PFSK-1 (cell line): ENCODE results near the gene HGF.

Source experiments
- FOXP2 ChIP-seq: optimal IDR thresholded peaks from 2 replicates; pipeline ENCODE3; 2011; ENCODE audit warnings: borderline replicate concordance, control low read depth, inconsistent platforms; ENCODE audit not compliant: insufficient read depth; ENCODE audit errors: extremely low read length, extremely low read depth
- POLR2AphosphoS5 ChIP-seq: IDR thresholded peaks from 2 replicates; pipeline ENCODE4 v1.6.1; 2012; ENCODE audit warnings: low read depth, mild to moderate bottlenecking, control low read depth, low read length, moderate library complexity
- REST ChIP-seq, 2 experiments: IDR thresholded peaks; 2 replicates each; pipeline versions ENCODE4 v1.6.1 to v1.8.0; 2011 to 2012; ENCODE audit warnings: low read depth in 2 of 2, low read length in 2 of 2, control low read depth in 1 of 2, inconsistent platforms in 1 of 2, mild to moderate bottlenecking in 1 of 2, moderate library complexity in 1 of 2; ENCODE audit not compliant: insufficient read depth in 1 of 2
- SIN3A ChIP-seq: IDR thresholded peaks from 2 replicates; pipeline ENCODE4 v1.6.1; 2012; ENCODE audit warnings: mild to moderate bottlenecking, low read length, moderate library complexity, borderline replicate concordance; ENCODE audit not compliant: insufficient read depth
- TAF1 ChIP-seq: IDR thresholded peaks from 2 replicates; pipeline ENCODE4 v1.6.1; 2012; ENCODE audit warnings: low read length, control low read depth, borderline replicate concordance; ENCODE audit not compliant: insufficient read depth

Gene HGF

DNA sequence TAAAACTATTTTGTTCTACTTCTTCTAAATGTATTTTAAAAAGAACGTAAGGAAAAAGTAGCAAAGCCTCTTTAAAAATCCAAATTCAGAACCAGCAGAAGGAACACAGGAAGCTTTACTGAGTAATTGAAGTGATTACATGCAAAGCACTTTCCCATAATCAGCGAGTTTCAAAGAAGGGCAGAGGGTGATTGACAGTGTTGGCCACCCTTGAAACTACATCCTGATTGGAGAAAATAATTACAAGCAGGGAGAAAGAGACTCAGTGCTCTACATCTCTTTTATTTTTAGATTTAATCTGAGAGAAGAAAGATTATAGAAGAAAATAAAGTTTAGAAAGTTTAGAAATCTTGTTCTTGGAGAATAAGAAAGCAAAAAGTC lies 20.3 kb upstream of the HGF start:
- TF ChIP-seq REST (IDR thresholded peaks at IDR 0.05; ENCODE audit: insufficient read depth in 1 of 2, low read depth in 2 of 2, low read length in 2 of 2) (no peak), FOXP2 (no peak), TAF1 (no peak), SIN3A (no peak)

DNA sequence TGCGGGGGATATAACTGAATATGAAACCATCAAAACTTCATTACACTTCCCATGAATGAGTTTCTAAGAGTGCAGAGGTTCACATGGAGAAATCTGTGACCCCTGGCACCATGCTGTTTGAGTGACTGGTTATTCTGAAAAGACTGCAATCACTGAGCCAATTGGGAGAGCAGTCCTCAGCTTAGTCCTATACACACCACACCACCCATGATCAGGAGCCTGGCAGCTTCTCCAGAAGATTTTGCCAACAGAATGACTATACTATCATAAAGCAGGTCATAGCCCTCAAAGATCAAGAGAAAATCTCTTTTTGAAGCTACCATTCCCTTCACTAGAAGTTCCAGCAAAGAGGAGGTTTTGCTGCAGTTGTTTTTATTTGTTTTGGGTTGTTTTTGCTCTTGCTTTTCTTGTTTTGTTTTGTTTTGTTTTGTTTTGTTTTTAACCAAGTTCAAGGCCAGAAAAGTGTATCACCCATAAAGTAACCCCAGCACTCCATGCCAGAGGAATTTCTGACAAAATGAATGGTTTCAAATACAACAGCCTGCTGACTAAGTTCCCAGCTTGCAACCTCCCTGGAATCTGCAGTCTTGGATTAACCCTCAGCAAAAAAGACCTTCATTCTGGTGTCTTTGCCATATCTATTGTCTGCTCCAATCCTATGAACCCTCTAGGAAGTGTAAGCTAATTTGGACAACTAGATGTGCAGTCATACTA lies 19.7 kb upstream of the HGF start:
- no peak for TF ChIP-seq POLR2AphosphoS5
- TF ChIP-seq REST (IDR thresholded peaks at IDR 0.05; ENCODE audit: insufficient read depth in 1 of 2, low read depth in 2 of 2, low read length in 2 of 2): no peak
- TF ChIP-seq FOXP2: no peak
- TF ChIP-seq SIN3A: no peak
- no peak for TF ChIP-seq TAF1

DNA sequence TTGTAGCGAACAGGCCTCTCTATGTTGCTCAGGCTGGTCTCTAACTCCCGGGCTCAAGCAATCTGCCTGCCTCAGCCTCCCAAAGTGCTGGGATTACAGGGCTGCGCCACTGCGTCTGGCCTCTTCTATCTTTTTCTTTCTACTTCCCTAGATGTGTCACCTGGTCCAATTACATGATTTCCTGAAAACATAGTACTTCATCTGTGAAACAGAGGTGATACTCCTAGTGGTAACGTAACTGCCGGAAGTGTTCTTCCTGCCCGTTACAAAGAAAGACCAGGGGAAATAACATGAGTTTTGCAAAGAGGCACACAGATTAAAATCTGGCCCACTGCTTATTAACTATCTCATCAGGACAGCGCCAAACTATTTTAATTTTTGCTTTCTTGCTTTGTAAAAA lies 18.4 kb upstream of the HGF start:
- TF ChIP-seq POLR2AphosphoS5 (no peak), REST (IDR thresholded peaks at IDR 0.05; ENCODE audit: insufficient read depth in 1 of 2, low read depth in 2 of 2, low read length in 2 of 2) (no peak), FOXP2 (no peak), TAF1 (no peak), SIN3A (no peak)

DNA sequence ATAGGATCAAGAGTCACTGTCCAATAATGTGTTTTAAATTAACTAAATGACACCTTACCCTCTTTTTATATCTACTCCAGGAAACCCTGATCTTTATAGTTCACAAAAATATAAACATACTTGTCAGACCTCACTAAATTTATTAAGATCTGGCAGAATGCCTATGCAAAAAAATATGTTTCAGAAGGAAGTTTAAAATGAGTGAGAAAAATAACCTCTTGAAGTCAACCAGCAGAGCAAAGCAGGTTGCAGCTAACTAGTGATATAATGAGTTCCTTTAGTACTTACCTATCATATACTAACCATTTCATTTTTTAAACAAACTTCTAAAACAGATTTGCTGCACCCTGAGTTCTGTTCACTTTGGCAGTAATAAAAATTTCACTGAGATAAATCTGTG lies 14.0 kb upstream of the HGF start:
- TF ChIP-seq SIN3A: no peak

DNA sequence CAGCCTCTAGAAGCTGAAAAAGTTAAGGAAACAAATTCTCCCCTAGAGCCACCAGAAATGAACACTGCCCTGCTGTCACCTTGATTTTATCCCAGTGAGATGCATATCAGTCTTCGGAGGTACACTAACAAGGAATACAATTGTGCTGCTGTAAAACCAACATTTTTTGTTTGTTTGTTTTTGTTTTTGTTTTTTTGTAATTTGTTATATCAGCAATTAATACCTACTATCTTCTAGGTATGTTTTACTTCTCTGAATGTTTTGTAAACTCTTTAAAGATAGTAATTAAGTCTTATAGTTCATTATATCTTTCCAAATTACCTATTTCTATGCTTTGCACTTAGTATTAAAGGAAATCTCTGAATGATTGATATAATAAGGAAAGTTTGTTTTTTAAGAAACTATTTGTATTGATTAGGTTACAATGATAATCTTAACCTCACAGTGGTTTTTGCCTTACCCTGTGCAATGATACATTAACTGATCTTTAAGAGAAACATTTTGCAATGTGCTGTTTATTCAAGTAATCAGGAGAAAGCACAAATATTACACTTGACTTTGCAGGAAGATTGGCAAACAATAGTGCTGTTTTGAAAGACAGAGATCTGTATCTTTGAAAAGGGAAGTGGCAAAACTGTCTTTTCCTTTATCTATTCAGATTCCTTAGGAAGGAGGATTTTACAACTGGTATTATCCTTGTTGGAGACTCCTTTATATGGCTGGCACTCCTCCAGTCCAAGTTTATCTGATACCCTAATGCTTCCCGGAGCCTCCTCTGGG lies 11.3 kb upstream of the HGF start:
- TF ChIP-seq POLR2AphosphoS5: no peak
- no peak for TF ChIP-seq FOXP2
- no peak for TF ChIP-seq TAF1
- TF ChIP-seq SIN3A: no peak
- no peak for TF ChIP-seq REST (IDR thresholded peaks at IDR 0.05; ENCODE audit: insufficient read depth in 1 of 2, low read depth in 2 of 2, low read length in 2 of 2)

GRCh38 chr7:81779706-81780105 lies 9.9 kb upstream of the HGF start:
- TF ChIP-seq POLR2AphosphoS5 (no peak), SIN3A (no peak), TAF1 (no peak), REST (IDR thresholded peaks at IDR 0.05; ENCODE audit: insufficient read depth in 1 of 2, low read depth in 2 of 2, low read length in 2 of 2) (no peak), FOXP2 (no peak)
